Smooth muscle cell (in vitro differentiated cells): Measurements from ENCODE around the gene PARP6. TPM values are rescaled to one million over a fixed set of nuclear protein-coding genes. Genes with fewer than 3 reads are reported as not detected.

Source experiments
- DNase-seq: peaks from one replicate; lab custom pipeline; 2025; ENCODE audit not compliant: unreplicated experiment; lab: John Stamatoyannopoulos, UW
- H2AFZ ChIP-seq: fragments of 200-600 bp; sonication (generic); 2 replicates; pipeline ENCODE4 v1.6.0; 2016; ENCODE audit warnings: antibody characterized with exemption, low read depth, mild to moderate bottlenecking
- H3F3A ChIP-seq: fragments of 200-600 bp; sonication (generic); 2 replicates; pipeline ENCODE4 v1.6.0; 2017; ENCODE audit warnings: antibody characterized with exemption, low read depth
- H3K27ac ChIP-seq: fragments of 200-600 bp; sonication (generic); 2 replicates; pipeline ENCODE4 v1.5.1; 2016; ENCODE audit warnings: low read depth, mild to moderate bottlenecking
- H3K27me3 ChIP-seq: fragments of 200-600 bp; sonication (generic); 2 replicates; pipeline ENCODE4 v1.6.1; 2016; ENCODE audit warnings: low read depth, mild to moderate bottlenecking
- H3K36me3 ChIP-seq: fragments of 200-600 bp; sonication (generic); 2 replicates; pipeline ENCODE4 v1.5.1; 2016; ENCODE audit warnings: low read depth
- H3K4me1 ChIP-seq: fragments of 200-600 bp; sonication (generic); 2 replicates; pipeline ENCODE4 v1.5.1; 2016; ENCODE audit warnings: low read depth
- H3K4me2 ChIP-seq: fragments of 200-600 bp; sonication (generic); 2 replicates; pipeline ENCODE4 v1.6.0; 2016; ENCODE audit warnings: mild to moderate bottlenecking
- H3K4me3 ChIP-seq: fragments of 200-600 bp; sonication (generic); 2 replicates; pipeline ENCODE4 v1.5.1; 2016; ENCODE audit warnings: mild to moderate bottlenecking
- H3K79me2 ChIP-seq: fragments of 200-600 bp; sonication (generic); 2 replicates; pipeline ENCODE4 v1.6.0; 2016; ENCODE audit warnings: low read depth, mild to moderate bottlenecking
- H3K9ac ChIP-seq: fragments of 200-600 bp; sonication (generic); 2 replicates; pipeline ENCODE4 v1.6.0; 2016; ENCODE audit warnings: low read depth
- H3K9me3 ChIP-seq: fragments of 200-600 bp; sonication (generic); replicated peaks from 2 replicates; pipeline ENCODE4 v1.5.1; 2016; ENCODE audit warnings: low read depth
- H4K20me1 ChIP-seq: fragments of 200-600 bp; sonication (generic); 2 replicates; pipeline ENCODE4 v1.6.0; 2016; ENCODE audit warnings: low read depth
- WGBS: methylation state at CpG from one replicate; pipeline ENCODE4 v1.1.7; 2016; ENCODE audit warnings: low lambda C conversion rate; 5-methylcytosine and 5-hydroxymethylcytosine counted together
- polyA plus RNA-seq: library from polyadenylated mRNA; unstranded; fragments of >200 nt; fragmentation: Nextera tagmentation; extraction: Ambion mirVana; gene quantifications from 2 replicates; pipeline ENCODE4 v1.2.1, GENCODE V29; 2016
- total RNA-seq: library from RNA; depleted of rRNA; stranded (reverse); fragments of >200 nt; gene quantifications from 2 replicates; pipeline ENCODE4 v1.2.3, GENCODE V29; 2014
- TF ChIP-seq, protein P1 (sequence below): fragments of 200-600 bp; sonication (generic); IDR thresholded peaks from 2 replicates; pipeline ENCODE4 v1.5.1; 2017; ENCODE audit warnings: borderline replicate concordance, mild to moderate bottlenecking, antibody characterized with exemption; ENCODE audit not compliant: insufficient read depth, poor library complexity, severe bottlenecking

Gene PARP6
- total and polyA plus RNA-seq, 2 experiments from 2014 or later: 29.2 to 40.3 TPM

DNA sequence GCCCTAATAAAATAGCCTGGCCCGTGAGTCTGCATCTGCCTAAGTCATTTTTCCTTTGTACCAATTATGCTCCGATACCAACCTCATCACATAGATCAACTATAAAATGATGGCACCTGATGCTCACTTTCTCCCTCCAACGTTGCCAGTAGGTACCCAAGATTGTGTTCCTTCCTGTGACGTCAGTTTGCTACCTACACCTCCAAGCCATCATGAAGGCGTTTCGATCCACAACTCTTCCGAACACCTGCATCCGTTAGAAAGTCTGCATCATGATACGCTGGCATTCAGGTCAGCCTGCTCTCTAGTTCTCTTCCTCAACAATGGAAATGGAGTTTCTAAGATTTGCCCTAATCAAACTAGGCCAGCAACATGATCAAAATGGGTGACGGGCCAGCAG lies 49.1 kb downstream of the PARP6 start:
- Histone ChIP-seq H3K9ac (no peak overlapping the region), H2AFZ (no peak overlapping the region), H3K36me3 (no peaks in the 10 kb centered on the region), H3K27ac (peak overlapping the region; percentile 51), H3K9me3 (no peaks in the 10 kb centered on the region), H3K79me2 (peaks cover 84% of the 10 kb centered on the region), H3K27me3 (no peaks in the 10 kb centered on the region), H3K4me1 (peaks cover 48% of the 10 kb centered on the region), H3K4me2 (peak overlapping the region; percentile 48), H3F3A (peaks cover 22% of the 10 kb centered on the region), H3K4me3 (no peak overlapping the region), H4K20me1 (peaks cover 99% of the 10 kb centered on the region)
- TF ChIP-seq, protein P1, sequence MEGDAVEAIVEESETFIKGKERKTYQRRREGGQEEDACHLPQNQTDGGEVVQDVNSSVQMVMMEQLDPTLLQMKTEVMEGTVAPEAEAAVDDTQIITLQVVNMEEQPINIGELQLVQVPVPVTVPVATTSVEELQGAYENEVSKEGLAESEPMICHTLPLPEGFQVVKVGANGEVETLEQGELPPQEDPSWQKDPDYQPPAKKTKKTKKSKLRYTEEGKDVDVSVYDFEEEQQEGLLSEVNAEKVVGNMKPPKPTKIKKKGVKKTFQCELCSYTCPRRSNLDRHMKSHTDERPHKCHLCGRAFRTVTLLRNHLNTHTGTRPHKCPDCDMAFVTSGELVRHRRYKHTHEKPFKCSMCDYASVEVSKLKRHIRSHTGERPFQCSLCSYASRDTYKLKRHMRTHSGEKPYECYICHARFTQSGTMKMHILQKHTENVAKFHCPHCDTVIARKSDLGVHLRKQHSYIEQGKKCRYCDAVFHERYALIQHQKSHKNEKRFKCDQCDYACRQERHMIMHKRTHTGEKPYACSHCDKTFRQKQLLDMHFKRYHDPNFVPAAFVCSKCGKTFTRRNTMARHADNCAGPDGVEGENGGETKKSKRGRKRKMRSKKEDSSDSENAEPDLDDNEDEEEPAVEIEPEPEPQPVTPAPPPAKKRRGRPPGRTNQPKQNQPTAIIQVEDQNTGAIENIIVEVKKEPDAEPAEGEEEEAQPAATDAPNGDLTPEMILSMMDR: no peak
- WGBS: 96% methylated on average over 10 of the region's 10 CpGs
- DNase-seq: no peak

DNA sequence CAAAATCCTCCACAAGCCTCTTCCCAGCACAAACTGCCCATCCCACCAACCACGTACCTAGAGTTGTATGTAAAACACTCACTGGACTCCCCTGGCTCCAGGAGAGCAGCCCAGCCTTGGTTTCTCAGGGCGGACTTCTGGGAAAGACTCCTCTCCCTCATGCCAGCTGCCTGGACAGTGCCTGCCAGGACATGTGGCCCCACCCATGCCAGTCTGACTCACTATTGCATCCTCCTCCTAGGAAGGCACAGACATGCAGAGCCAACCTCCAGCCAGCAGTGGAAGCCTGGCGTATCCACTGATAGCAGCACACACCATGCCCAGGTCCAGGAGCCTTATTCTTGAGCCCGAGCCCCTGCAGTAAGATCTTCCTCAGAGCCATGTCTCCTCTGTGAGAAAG lies 50.0 kb downstream of the PARP6 start:
- peaks cover 5% of the 10 kb centered on the region for H3K36me3 ChIP-seq
- peaks cover 16% of the 10 kb centered on the region for H3F3A ChIP-seq
- peaks cover 42% of the 10 kb centered on the region for H3K4me1 ChIP-seq
- H3K9me3 ChIP-seq: no peaks in the 10 kb centered on the region
- DNase-seq: no peak
- H3K4me3 ChIP-seq: no peak overlapping the region
- H3K79me2 ChIP-seq: peaks cover 88% of the 10 kb centered on the region
- H3K27me3 ChIP-seq: no peaks in the 10 kb centered on the region
- no peak overlapping the region for H2AFZ ChIP-seq
- peak overlapping the region; percentile 51 for H3K27ac ChIP-seq
- H3K4me2 ChIP-seq: peak overlapping the region; percentile 48
- H4K20me1 ChIP-seq: peaks cover 99% of the 10 kb centered on the region
- TF ChIP-seq, protein P1: no peak
- WGBS: 87% methylated on average over 4 of the region's 4 CpGs
- no peak overlapping the region for H3K9ac ChIP-seq

DNA sequence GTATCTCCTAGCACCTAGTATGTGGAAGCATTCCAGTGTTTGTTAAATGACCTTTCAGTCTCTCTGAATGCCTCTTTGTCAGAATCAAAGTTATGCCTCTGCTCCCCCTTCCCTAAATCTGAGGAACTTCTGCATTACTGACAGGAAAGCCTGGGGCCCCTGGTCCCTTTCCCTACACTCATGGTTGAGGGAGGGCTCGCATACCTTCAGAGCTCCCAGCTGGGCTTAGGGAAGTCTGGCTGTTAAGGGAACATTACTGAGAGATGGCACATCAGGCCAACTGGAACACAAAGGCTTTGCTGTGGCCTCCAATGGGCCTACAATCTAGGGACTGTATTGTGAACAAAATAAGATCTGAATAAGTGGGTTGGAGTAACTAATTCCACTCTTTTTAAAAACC lies 51.7 kb downstream of the PARP6 start:
- H3K27ac ChIP-seq: peak overlapping the region; percentile 43

DNA sequence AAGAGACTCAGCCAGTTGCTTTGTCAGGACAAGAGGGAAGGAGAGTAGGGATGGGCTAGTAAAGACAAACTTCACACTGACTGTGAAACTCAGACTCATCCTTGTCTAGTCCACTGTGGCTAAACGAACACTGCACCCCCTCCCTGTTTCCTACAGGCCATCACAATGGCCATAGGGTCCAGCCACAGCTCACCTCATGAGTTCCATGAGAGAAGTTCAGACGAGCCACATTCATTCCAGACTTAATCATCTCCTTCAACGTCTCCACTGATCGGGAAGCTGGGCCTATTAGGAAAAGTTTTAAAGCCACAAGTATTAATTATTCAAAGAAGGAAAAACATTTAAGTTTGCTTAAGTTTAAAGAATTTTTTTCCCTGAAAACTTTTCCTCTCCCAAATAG lies 55.1 kb downstream of the PARP6 start:
- no peaks in the 10 kb centered on the region for H3K27me3 ChIP-seq
- H3K79me2 ChIP-seq: peaks cover 95% of the 10 kb centered on the region
- peaks cover 100% of the 10 kb centered on the region for H4K20me1 ChIP-seq
- no peak for DNase-seq
- no peak overlapping the region for H2AFZ ChIP-seq
- H3K4me3 ChIP-seq: no peak overlapping the region
- TF ChIP-seq, protein P1: no peak
- H3K27ac ChIP-seq: peak overlapping the region; percentile 37
- H3K4me1 ChIP-seq: peaks cover 4% of the 10 kb centered on the region
- peaks cover 28% of the 10 kb centered on the region for H3F3A ChIP-seq
- H3K36me3 ChIP-seq: peaks cover 24% of the 10 kb centered on the region
- no peak overlapping the region for H3K9ac ChIP-seq
- H3K4me2 ChIP-seq: no peak overlapping the region
- 64% methylated on average over 4 of the region's 4 CpGs for WGBS
- H3K9me3 ChIP-seq: no peaks in the 10 kb centered on the region

More for the DNA sequence above, 51.7 kb downstream of the PARP6 start:
- H3F3A ChIP-seq: peaks cover 24% of the 10 kb centered on the region
- H3K9me3 ChIP-seq: no peaks in the 10 kb centered on the region
- H3K79me2 ChIP-seq: peaks cover 95% of the 10 kb centered on the region
- TF ChIP-seq, protein P1: no peak
- no peaks in the 10 kb centered on the region for H3K27me3 ChIP-seq
- WGBS: 60% methylated on average over 1 of the region's 1 CpG
- H3K9ac ChIP-seq: no peak overlapping the region
- no peak for DNase-seq
- H3K36me3 ChIP-seq: peaks cover 12% of the 10 kb centered on the region
- peak overlapping the region; percentile 20 for H3K4me2 ChIP-seq
- no peak overlapping the region for H2AFZ ChIP-seq
- H4K20me1 ChIP-seq: peaks cover 99% of the 10 kb centered on the region
- peaks cover 27% of the 10 kb centered on the region for H3K4me1 ChIP-seq
- no peak overlapping the region for H3K4me3 ChIP-seq
